DMS114 treated with DMSO at 0.1 percent for 48 hours (cell line): Measurements from ENCODE around the gene PIK3CD.

Experiments used
- DNase-seq: peaks from one replicate; lab custom pipeline; 2025; ENCODE audit not compliant: unreplicated experiment; lab: John Stamatoyannopoulos, UW

Gene PIK3CD

GRCh38 chr1:9651565-9652378 is at the start of gene PIK3CD:
TSS of gene PIK3CD (plus strand) at chr1:9651731. CDS start at chr1:9710456, 58,725 bp downstream.
- DNase-seq, result peak; percentile 21

- no peak for DNase-seq
Observed at GRCh38 chr1:9601942-9602793, 49.4 kb upstream of the PIK3CD start.

GRCh38 chr1:9602794-9603167 is 48.8 kb upstream of the PIK3CD start:
- no peak for DNase-seq

GRCh38 chr1:9603307-9603706 is 48.2 kb upstream of the PIK3CD start:
- DNase-seq, result no peak

- no peak for DNase-seq
Observed at GRCh38 chr1:9603766-9604753, 47.5 kb upstream of the PIK3CD start.

- DNase-seq, result no peak
Observed at GRCh38 chr1:9604836-9605235, 46.7 kb upstream of the PIK3CD start.

- no peak for DNase-seq
Observed at GRCh38 chr1:9605946-9606455, 45.5 kb upstream of the PIK3CD start.

- no peak for DNase-seq
Observed at GRCh38 chr1:9606458-9606857, 45.1 kb upstream of the PIK3CD start.

GRCh38 chr1:9606948-9607347 is 44.6 kb upstream of the PIK3CD start:
- no peak for DNase-seq

GRCh38 chr1:9607352-9607751 is 44.2 kb upstream of the PIK3CD start:
- DNase-seq, result no peak

- no peak for DNase-seq
Observed at GRCh38 chr1:9609998-9610397, 41.5 kb upstream of the PIK3CD start.

- DNase-seq, result no peak
Observed at GRCh38 chr1:9610548-9610947, 41.0 kb upstream of the PIK3CD start.

- DNase-seq, result no peak
Observed at GRCh38 chr1:9611716-9612115, 39.8 kb upstream of the PIK3CD start.

GRCh38 chr1:9612162-9612845 is 39.2 kb upstream of the PIK3CD start:
- DNase-seq, result no peak

- no peak for DNase-seq
Observed at GRCh38 chr1:9612871-9613624, 38.5 kb upstream of the PIK3CD start.

GRCh38 chr1:9613625-9614299 is 37.8 kb upstream of the PIK3CD start:
- DNase-seq, result no peak

- DNase-seq, result no peak
Observed at GRCh38 chr1:9615316-9616063, 36.0 kb upstream of the PIK3CD start.
